ENCODE data around the gene SLC5A2. TPM values are rescaled to one million over a fixed set of nuclear protein-coding genes. Genes with fewer than 3 reads are reported as not detected.
A peak's percentile ranks its signal among the peaks of the same experiment; 100 is the strongest.

The SLC5A2 gene
- total and polyA plus RNA-seq, 2 of the 13 experiments (the other 11 are each of a cell fraction or from before 2014, with no cell fraction given), result 0.24 to 0.97 TPM

GRCh38 chr16:31458844-31459686, 23.9 kb upstream of the SLC5A2 start, which contains the start of gene ARMC5 (continued):
- TF ChIP-seq ZNF784 (CRISPR knock-in tag; IDR thresholded peaks at IDR 0.05; ENCODE audit: borderline replicate concordance) (peak; percentile 92; the same call in 1 of the 2 replicates), ATRX (CRISPR knock-in tag; IDR thresholded peaks at IDR 0.05; ENCODE audit: borderline replicate concordance) (no peak), ZNF792 (CRISPR knock-in tag; IDR thresholded peaks at IDR 0.05) (peak; percentile 96), SAP130 (CRISPR knock-in tag; IDR thresholded peaks at IDR 0.05; ENCODE audit: low read depth) (peak; percentile 95), ZNF124 (CRISPR knock-in tag; IDR thresholded peaks at IDR 0.05) (peak; percentile 78; the same call in 1 of the 2 replicates), ZNF614 (CRISPR knock-in tag; IDR thresholded peaks at IDR 0.05; ENCODE audit: borderline replicate concordance) (peak; percentile 78; the same call in 1 of the 2 replicates), ZNF235 (CRISPR knock-in tag; IDR thresholded peaks at IDR 0.05; ENCODE audit: borderline replicate concordance) (peak; percentile 90; the same call in 1 of the 2 replicates), MED1 (CRISPR knock-in tag; IDR thresholded peaks at IDR 0.05) (peak; percentile 86), CREBL2 (CRISPR knock-in tag; IDR thresholded peaks at IDR 0.05; ENCODE audit: borderline replicate concordance) (peak; percentile 85; the same call in 1 of the 2 replicates), HOXA7 (CRISPR knock-in tag; IDR thresholded peaks at IDR 0.05) (no peak), ZNF281 (CRISPR knock-in tag; IDR thresholded peaks at IDR 0.05; ENCODE audit: borderline replicate concordance) (no peak; the same call in 1 of the 2 replicates), ZNF275 (CRISPR knock-in tag; IDR thresholded peaks at IDR 0.05; ENCODE audit: borderline replicate concordance) (peak; percentile 82), NFYB (CRISPR knock-in tag; IDR thresholded peaks at IDR 0.05) (peak; percentile 51), PRDM15 (CRISPR knock-in tag; IDR thresholded peaks at IDR 0.05) (peak; percentile 47), HDAC2 (CRISPR knock-in tag; IDR thresholded peaks at IDR 0.05) (peak; percentile 86), CHD4 (IDR thresholded peaks at IDR 0.05; ENCODE audit: borderline replicate concordance, low read length) (no peak), TAF1 (CRISPR knock-in tag; IDR thresholded peaks at IDR 0.05) (peak; percentile 99), MIER2 (CRISPR knock-in tag; IDR thresholded peaks at IDR 0.05) (peak; percentile 71; the same call in 1 of the 2 replicates), NFKBIZ (CRISPR knock-in tag; IDR thresholded peaks at IDR 0.05) (0 out of 2 replicates have a peak, but pooled peaks have one; percentile 56), AGO2 (optimal IDR thresholded peaks at IDR 0.05; ENCODE audit: low read depth, low read length) (peak; percentile 89), HDAC6 (IDR thresholded peaks at IDR 0.05; ENCODE audit: low read depth, low read length) (no peak)
